ENCODE results near the gene DHCR7.
"Not testable (repeated sequence)": the region's sequence is repeated elsewhere in the genome, so short reads cannot be mapped to it uniquely, and the experiment has no call there.

Gene DHCR7

GRCh38 chr11:71436861-71437260, 11.3 kb downstream of the DHCR7 start:
- no peak for DNase-seq

GRCh38 chr11:71435278-71435951, 12.8 kb downstream of the DHCR7 start:
- DNase-seq = no peak

- DNase-seq = no peak
Measured at GRCh38 chr11:71434576-71435130, 13.5 kb downstream of the DHCR7 start.

- no peak for DNase-seq
Measured at GRCh38 chr11:71433648-71434450, 14.3 kb downstream of the DHCR7 start.

- DNase-seq = no peak
Measured at GRCh38 chr11:71432761-71433647, 15.2 kb downstream of the DHCR7 start.

- no peak for DNase-seq
Measured at GRCh38 chr11:71431271-71431670, 16.9 kb downstream of the DHCR7 start.

GRCh38 chr11:71430166-71430565, 18.0 kb downstream of the DHCR7 start:
- DNase-seq = no peak

DNA sequence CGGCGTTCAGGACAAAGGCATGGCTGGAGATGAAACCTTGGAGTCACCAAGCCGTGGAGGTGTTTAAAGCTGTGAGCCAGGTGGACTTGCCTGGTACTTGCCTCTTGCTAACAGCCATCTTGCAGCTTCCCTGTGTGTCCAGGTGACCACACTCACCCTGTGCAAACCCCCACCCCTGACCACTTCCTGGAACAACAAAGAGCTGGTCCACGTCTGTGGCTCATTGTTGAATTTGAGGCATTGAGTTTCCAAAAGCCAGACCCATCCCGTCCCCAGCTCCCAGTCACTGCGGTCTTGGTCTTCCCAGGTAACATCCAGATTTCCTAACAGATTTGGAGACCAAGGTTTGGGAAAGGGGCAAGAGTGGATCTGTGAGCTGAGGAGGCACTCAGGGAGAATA, 18.5 kb downstream of the DHCR7 start:
- DNase-seq = no peak

- DNase-seq = no peak
Measured at GRCh38 chr11:71428861-71429435, 19.2 kb downstream of the DHCR7 start.

- DNase-seq = no peak
Measured at GRCh38 chr11:71426413-71426812, 21.8 kb downstream of the DHCR7 start.

DNA sequence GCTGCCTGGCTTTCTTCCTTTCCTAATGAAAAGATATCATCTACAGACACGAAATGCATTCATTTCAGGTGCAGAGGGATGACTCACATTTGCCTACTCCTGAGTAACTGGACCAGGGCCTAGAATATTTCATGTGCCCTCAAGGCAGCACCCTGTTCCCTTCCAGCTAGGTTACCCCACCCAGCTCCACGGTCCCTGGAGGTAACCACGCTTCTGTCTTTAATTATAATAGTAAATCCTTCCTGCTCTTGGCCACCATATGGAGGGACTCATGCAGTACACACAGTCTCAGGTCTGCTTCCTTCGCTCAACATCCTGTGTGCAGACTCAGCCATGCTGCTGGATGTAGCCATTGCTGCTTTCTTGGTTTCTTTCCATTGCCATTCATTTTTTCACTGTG, 22.3 kb downstream of the DHCR7 start:
- no peak for DNase-seq

- DNase-seq = no peak
Measured at GRCh38 chr11:71425409-71425808, 22.8 kb downstream of the DHCR7 start.

GRCh38 chr11:71423181-71423790, 24.9 kb downstream of the DHCR7 start:
- DNase-seq = no peak

- DNase-seq = not testable (repeated sequence)
Measured at GRCh38 chr11:71422318-71422717, 25.9 kb downstream of the DHCR7 start.

DNA sequence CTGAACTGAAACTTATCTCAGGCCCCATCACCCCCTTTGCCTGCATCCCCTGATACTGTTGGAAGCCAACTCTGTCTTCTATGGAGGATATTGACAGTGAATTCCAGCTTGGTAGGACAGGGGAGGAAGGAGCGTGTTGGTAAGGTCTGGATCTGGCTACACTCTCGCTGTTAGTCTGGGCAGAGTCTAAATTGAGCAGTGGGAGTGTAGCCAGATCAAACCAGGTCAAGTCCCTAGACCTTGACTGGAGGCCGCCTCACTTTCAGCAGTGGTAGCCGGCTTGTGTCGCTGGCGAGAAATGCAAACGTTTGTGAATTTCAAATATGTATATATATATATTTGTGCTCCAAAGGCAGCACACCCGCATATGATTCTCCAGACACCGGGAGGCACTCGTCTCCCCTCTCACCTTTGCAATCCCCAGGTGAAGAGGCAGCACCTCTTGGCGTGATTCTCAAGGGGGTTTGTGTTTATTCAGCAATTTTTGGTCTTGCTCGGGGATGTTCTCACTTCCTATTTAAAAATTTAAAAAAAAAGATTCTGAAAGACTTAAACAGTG, 26.7 kb downstream of the DHCR7 start:
- DNase-seq = no peak

DNA sequence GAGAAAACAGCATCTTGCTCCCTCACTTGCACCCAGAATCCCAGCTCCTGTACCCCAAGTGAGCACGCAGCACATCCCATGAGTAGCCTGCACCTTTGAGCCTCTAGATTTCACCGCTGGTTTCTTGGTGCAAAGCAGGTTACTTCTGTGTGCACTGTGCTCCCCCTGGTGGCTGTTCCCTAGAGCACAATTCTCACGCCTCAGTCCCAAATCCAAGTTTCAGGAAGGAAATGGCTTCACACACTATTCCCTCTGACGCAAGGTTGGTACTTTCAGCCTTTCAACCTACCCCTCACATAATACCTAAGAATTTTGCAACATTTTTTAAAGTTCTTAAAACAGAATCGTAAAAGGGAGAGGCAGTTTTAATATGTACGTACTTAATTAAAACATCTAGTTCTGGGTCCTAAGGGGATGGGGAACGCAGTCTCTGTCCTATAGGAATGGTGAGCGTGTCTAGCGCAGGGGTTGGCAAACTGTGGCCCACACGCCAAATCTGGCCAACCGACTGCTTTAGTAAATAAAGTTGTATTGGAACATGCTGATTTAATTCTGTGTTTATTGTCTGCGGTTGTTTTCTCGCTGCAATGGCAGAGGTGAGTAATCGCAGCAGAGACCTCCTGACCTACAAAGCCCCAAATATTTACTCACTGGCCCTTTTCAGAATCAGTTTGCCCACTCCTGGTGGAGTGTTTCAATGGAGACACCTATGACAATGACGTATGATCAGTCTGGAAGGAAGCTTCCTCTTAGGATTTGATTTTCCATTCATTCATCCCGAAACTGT, 27.5 kb downstream of the DHCR7 start:
- peak; percentile 11 to 18 for DNase-seq

- peak in 1 of 2 donors; percentile 8 for DNase-seq
Measured at GRCh38 chr11:71418643-71419042, 29.6 kb downstream of the DHCR7 start.

DNA sequence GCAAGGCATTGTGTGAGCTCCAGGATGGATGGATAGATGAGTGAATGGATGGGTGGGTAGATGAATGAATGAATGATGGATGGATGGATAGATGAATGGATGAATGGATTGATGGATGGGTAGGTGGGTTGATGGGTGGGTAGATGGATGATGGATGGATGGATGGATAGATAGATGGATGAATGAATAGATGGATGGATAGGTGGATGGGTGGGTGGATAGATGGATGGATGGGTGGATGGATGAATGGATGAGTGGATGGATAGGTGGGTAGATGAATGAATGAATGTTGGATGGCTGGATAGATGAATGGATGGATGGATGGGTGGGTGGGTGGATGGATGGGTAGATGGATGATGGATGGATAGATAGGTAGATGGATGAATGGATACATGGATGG, 33.5 kb downstream of the DHCR7 start:
- DNase-seq = no peak

DNA sequence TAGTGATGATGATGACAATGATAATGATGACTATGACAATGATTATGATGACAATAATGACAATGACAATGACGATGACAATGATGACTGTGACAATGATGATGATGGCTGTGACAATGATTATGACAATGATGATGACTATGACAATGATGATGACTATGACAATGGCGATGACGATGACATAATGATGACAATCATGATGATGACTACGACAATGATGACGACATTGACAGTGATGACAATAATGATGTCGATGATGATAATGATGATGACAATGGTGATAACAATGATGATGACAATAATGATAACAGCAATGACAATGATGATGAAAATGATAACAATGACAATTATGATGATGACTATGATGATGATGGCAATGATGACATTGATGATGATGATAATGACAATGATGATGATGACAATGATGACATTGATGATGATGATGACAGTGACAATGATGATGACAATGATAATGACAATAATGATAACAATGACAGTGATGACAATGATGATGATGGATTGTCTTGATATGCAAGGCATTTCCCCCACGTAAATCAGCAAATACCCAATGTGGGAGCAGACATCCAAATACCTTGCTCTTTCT, 37.7 kb downstream of the DHCR7 start:
- DNase-seq = no peak

DNA sequence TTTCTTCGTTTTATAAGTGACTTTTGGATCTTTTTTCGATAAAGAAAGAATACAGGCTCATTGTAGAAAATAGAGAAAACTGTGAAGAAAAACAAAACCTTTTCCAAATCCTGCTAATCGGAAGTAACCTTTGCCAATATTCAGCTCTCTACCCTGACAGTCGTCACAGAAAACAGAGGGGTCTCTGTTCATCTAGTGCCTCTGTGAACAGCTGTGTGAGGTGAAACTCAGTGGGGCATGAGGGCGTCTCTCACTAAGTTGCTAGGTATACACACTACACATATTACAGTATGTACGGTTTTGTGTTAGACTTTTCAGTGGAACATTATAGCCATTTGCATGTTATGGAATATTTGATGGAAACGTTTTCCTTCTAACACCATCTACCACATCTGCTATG, 39.4 kb downstream of the DHCR7 start:
- DNase-seq = no peak

GRCh38 chr11:71407356-71407755, 40.8 kb downstream of the DHCR7 start:
- no peak for DNase-seq
